ENCODE results near the gene TUT4. TPM values are rescaled to one million over a fixed set of nuclear protein-coding genes. Genes with fewer than 3 reads are reported as not detected.

Gene TUT4
- total and polyA plus RNA-seq, 2 experiments from 2014 or later = 69.9 to 116 TPM

GRCh38 chr1:52420713-52421112 lies 132.2 kb downstream of the TUT4 start:
- H2AFZ ChIP-seq = no peak overlapping the region
- Mint-ChIP-seq H3K9me3 (no peaks in the 10 kb centered on the region), H3K4me1 (peaks cover 1% of the 10 kb centered on the region; the same call in 2 of the 3 replicates), H3K27me3 (ENCODE audit: insufficient read depth, low read depth, poor library complexity) (peaks cover 5% of the 10 kb centered on the region), H3K4me3 (no peak overlapping the region), H3K27ac (no peak overlapping the region), H3K36me3 (ENCODE audit: low read depth) (peaks cover 39% of the 10 kb centered on the region; the same call in 2 of the 3 replicates)
- TF ChIP-seq JUNB (IDR thresholded peaks at IDR 0.05; ENCODE audit: unreplicated experiment) (no peak), POLR2AphosphoS5 (IDR thresholded peaks at IDR 0.05; ENCODE audit: low read depth) (no peak), ETS1 (IDR thresholded peaks at IDR 0.05) (no peak), CREB1 (CRISPR knock-in tag; IDR thresholded peaks at IDR 0.05; ENCODE audit: low read depth) (no peak), ZNF462 (CRISPR knock-in tag; IDR thresholded peaks at IDR 0.05) (no peak), CTCF (conservative IDR thresholded peaks at IDR 0.05; ENCODE audit: low read depth in 2 of 2) (no peak), NANOG (IDR thresholded peaks at IDR 0.05; ENCODE audit: borderline replicate concordance) (no peak), EZH2phosphoT487 (IDR thresholded peaks at IDR 0.05; ENCODE audit: unreplicated experiment) (no peak), EZH2 (IDR thresholded peaks at IDR 0.05; ENCODE audit: low read depth, unreplicated experiment) (no peak), STAT1 (IDR thresholded peaks at IDR 0.05; ENCODE audit: unreplicated experiment) (no peak), ZNF331 (CRISPR knock-in tag; IDR thresholded peaks at IDR 0.05; ENCODE audit: low read depth) (no peak), ZNF114 (CRISPR knock-in tag; IDR thresholded peaks at IDR 0.05) (no peak)
- TF ChIP-seq, protein P1, sequence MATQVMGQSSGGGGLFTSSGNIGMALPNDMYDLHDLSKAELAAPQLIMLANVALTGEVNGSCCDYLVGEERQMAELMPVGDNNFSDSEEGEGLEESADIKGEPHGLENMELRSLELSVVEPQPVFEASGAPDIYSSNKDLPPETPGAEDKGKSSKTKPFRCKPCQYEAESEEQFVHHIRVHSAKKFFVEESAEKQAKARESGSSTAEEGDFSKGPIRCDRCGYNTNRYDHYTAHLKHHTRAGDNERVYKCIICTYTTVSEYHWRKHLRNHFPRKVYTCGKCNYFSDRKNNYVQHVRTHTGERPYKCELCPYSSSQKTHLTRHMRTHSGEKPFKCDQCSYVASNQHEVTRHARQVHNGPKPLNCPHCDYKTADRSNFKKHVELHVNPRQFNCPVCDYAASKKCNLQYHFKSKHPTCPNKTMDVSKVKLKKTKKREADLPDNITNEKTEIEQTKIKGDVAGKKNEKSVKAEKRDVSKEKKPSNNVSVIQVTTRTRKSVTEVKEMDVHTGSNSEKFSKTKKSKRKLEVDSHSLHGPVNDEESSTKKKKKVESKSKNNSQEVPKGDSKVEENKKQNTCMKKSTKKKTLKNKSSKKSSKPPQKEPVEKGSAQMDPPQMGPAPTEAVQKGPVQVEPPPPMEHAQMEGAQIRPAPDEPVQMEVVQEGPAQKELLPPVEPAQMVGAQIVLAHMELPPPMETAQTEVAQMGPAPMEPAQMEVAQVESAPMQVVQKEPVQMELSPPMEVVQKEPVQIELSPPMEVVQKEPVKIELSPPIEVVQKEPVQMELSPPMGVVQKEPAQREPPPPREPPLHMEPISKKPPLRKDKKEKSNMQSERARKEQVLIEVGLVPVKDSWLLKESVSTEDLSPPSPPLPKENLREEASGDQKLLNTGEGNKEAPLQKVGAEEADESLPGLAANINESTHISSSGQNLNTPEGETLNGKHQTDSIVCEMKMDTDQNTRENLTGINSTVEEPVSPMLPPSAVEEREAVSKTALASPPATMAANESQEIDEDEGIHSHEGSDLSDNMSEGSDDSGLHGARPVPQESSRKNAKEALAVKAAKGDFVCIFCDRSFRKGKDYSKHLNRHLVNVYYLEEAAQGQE (IDR thresholded peaks at IDR 0.05; ENCODE audit: unreplicated experiment) = no peak
- no peak overlapping the region for H3K4me3 ChIP-seq
- no peaks in the 10 kb centered on the region for H3F3A ChIP-seq (replicated peaks; ENCODE audit: low read depth)
- no peaks in the 10 kb centered on the region for H3K27me3 ChIP-seq (ENCODE audit: insufficient read depth)
- H3K4me1 ChIP-seq (ENCODE audit: insufficient read depth) = 0 out of 2 replicates have a peak, but pooled peaks cover under 1% of the 10 kb centered on the region
- no peaks in the 10 kb centered on the region for H4K20me1 ChIP-seq (replicated peaks; ENCODE audit: insufficient read depth)
- DNase-seq (ENCODE audit: low spot score) (no peak), ATAC-seq (no peak)
- no peak overlapping the region for H3K4me2 ChIP-seq
- no peak overlapping the region for H3K27ac ChIP-seq (ENCODE audit: low read depth)
- H3K79me2 ChIP-seq (replicated peaks; ENCODE audit: insufficient read depth) = no peaks in the 10 kb centered on the region; the same call in 1 of the 2 replicates
- H3K9me2 ChIP-seq (ENCODE audit: insufficient read depth) = no peaks in the 10 kb centered on the region
- peaks cover 44% of the 10 kb centered on the region for H3K36me3 ChIP-seq (ENCODE audit: insufficient read depth)

Measured in GM23338 (cell line).